AG09319 (cell line): ENCODE data around the gene HSPB3.

ENCODE experiments used
- DNase-seq: peaks from one replicate; pipeline ENCODE4 v3.0.0-alpha.2; 2010; ENCODE audit warnings: low read depth; ENCODE audit errors: extremely low read depth
- CTCF ChIP-seq: IDR thresholded peaks from 2 replicates; pipeline ENCODE4 v1.5.1; 2011; ENCODE audit warnings: low read depth, mild to moderate bottlenecking, inconsistent platforms, low read length, moderate library complexity

Gene HSPB3

GRCh38 chr5:54458221-54458620 lies 2.7 kb downstream of the HSPB3 start:
- DNase-seq = no peak
- no peak for TF ChIP-seq CTCF

GRCh38 chr5:54460181-54460919 lies 4.9 kb downstream of the HSPB3 start:
- TF ChIP-seq CTCF = no peak
- no peak for DNase-seq

GRCh38 chr5:54462281-54462680 lies 6.8 kb downstream of the HSPB3 start:
- DNase-seq = no peak
- no peak for TF ChIP-seq CTCF

- TF ChIP-seq CTCF = no peak
- no peak for DNase-seq
Observed at GRCh38 chr5:54463713-54464112, 8.2 kb downstream of the HSPB3 start.

- no peak for TF ChIP-seq CTCF
Observed at GRCh38 chr5:54469622-54470021, 14.1 kb downstream of the HSPB3 start.

GRCh38 chr5:54470128-54470527 lies 14.6 kb downstream of the HSPB3 start:
- no peak for DNase-seq
- no peak for TF ChIP-seq CTCF

More at GRCh38 chr5:54469622-54470021, 14.1 kb downstream of the HSPB3 start:
- no peak for DNase-seq

- no peak for TF ChIP-seq CTCF
- peak; percentile 73 for DNase-seq
Observed at GRCh38 chr5:54470677-54471076, 15.2 kb downstream of the HSPB3 start.
